Tibial nerve (tissue), 4 donors: ENCODE results near the gene TRDMT1. TPM values are rescaled to one million over a fixed set of nuclear protein-coding genes. Genes with fewer than 3 reads are reported as not detected.

Experiments used
- DNase-seq, 2 donors: peaks; one replicate each; pipeline ENCODE4 v3.0.0-alpha.2; 2019; ENCODE audit warnings: low spot score in 2 of 2
- H3K27ac ChIP-seq, 4 donors: fragments of 200-600 bp; sonication (generic) in 3 of 4; one replicate each; pipeline ENCODE4 v1.5.1; 2017 to 2019; ENCODE audit warnings: mild to moderate bottlenecking in 1 of 4
- H3K27me3 ChIP-seq, 2 donors: fragments of 200-600 bp; sonication (generic) in 1 of 2; one replicate each; pipeline versions ENCODE4 v1.5.1 to v1.6.0; 2017 to 2019
- H3K36me3 ChIP-seq, 3 donors: fragments of 200-600 bp; sonication (generic); one replicate each; pipeline ENCODE4 v1.5.1; 2018 to 2019
- H3K4me1 ChIP-seq, 4 donors: fragments of 200-600 bp; sonication (generic) in 3 of 4; one replicate each; pipeline ENCODE4 v1.5.1; 2017 to 2019
- H3K4me3 ChIP-seq, 4 donors: fragments of 200-600 bp; sonication (generic) in 3 of 4; one replicate each; pipeline ENCODE4 v1.5.1; 2017 to 2019; ENCODE audit warnings: mild to moderate bottlenecking in 1 of 4, moderate library complexity in 1 of 4
- H3K9me3 ChIP-seq, 4 donors: fragments of 200-600 bp; sonication (generic) in 3 of 4; one replicate each; pipeline ENCODE4 v1.5.1; 2017 to 2019
- CTCF ChIP-seq, 5 experiments: fragments of 200-600 bp in 3 of 5; fragments of 450-650 bp in 2 of 5; sonication (generic) in 3 of 5; IDR thresholded peaks; one replicate each; pipeline ENCODE4 v1.5.1; 2016 to 2019; ENCODE audit warnings: antibody characterized with exemption in 5 of 5, mild to moderate bottlenecking in 3 of 5, moderate library complexity in 2 of 5
- EP300 ChIP-seq, 2 donors: sonication (generic); formaldehyde crosslinking; IDR thresholded peaks; one replicate each; pipeline ENCODE4 v1.6.1; 2017; ENCODE audit warnings: antibody characterized with exemption in 2 of 2, mild to moderate bottlenecking in 1 of 2
- POLR2A ChIP-seq, 2 donors: fragments of 450-650 bp; IDR thresholded peaks; one replicate each; pipeline ENCODE4 v1.6.1; 2017; ENCODE audit warnings: antibody characterized with exemption in 2 of 2, mild to moderate bottlenecking in 2 of 2, moderate library complexity in 2 of 2
- WGBS, 2 donors: methylation state at CpG; one replicate each; pipeline ENCODE4 v1.1.5; 2018; 5-methylcytosine and 5-hydroxymethylcytosine counted together
- total RNA-seq, 4 donors: library from RNA; depleted of rRNA; stranded (reverse); fragments of >200 nt; gene quantifications; one replicate each; pipeline ENCODE4 v1.1.0, GENCODE V29; 2016

Gene TRDMT1
- total RNA-seq, 4 donors from 2014 or later = 12.9 to 17.5 (median 16.0) TPM

DNA sequence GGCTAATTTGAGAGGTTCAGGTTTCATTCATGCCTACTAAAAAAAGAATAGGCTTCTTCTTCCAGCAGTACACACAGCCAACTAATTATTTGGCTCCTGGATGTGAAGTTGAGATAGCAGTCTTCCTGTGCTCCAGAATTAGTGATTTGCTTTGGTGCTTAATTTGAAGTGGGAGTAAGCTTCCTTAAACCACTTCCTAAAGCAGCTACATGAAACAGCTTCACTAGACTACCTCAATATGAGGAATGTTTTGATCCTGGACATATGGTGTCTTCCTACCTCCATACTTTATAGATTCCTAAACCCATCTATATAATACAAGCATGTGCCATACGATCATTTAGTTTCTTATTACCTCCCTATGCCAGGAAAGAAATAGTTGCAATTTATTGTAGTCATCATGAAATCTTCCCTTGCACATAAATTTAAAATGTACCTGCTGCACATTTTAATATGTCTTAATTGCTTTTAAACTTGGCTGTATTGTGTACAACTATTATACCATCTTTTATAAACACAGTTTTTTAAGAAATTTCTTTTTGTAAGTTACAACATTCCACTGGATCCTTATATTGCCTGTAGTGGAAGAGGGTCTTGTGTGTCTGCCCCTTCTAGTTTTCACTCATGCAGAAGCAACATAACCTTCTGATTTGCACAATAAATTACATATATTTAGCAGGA is 35.1 kb upstream of the TRDMT1 start:
- peaks cover 16 to 73% (median 30%) of the 10 kb centered on the region in 3 donors for H3K36me3 ChIP-seq
- no peak for DNase-seq
- no peaks in the 10 kb centered on the region for H3K9me3 ChIP-seq
- H3K27ac ChIP-seq = peak overlapping the region; percentile 22 to 100 (median 98)
- WGBS, 2 donors = 21 to 44% methylated on average over 1 of the region's 1 CpG
- TF ChIP-seq EP300 (IDR thresholded peaks at IDR 0.05) = no peak
- TF ChIP-seq CTCF (IDR thresholded peaks at IDR 0.05) = no peak
- H3K27me3 ChIP-seq = no peaks in the 10 kb centered on the region
- peaks cover 0 to 70% (median 37%) of the 10 kb centered on the region in 4 donors for H3K4me1 ChIP-seq
- peak overlapping the region in 2 of 4 donors; percentile 3 to 78 for H3K4me3 ChIP-seq

DNA sequence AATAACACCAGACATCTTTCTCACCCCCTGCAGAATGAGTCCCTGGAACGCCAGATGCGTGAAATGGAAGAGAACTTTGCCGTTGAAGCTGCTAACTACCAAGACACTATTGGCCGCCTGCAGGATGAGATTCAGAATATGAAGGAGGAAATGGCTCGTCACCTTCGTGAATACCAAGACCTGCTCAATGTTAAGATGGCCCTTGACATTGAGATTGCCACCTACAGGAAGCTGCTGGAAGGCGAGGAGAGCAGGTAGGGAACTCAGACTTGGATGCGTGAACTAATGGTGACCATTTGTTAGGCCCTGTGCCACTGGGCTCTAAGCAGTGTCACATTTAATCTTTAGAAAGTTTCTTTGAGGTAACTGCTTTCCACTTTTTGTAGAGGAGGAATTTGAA is 33.7 kb upstream of the TRDMT1 start:
- no peaks in the 10 kb centered on the region for H3K27me3 ChIP-seq
- H3K27ac ChIP-seq = peak overlapping the region; percentile 22 to 100 (median 98)
- peaks cover 0 to 70% (median 37%) of the 10 kb centered on the region in 4 donors for H3K4me1 ChIP-seq
- H3K36me3 ChIP-seq = peaks cover 16 to 85% (median 33%) of the 10 kb centered on the region in 3 donors
- TF ChIP-seq POLR2A (IDR thresholded peaks at IDR 0.05) = no peak
- peak in 1 of 2 donors; percentile 55 for TF ChIP-seq EP300 (IDR thresholded peaks at IDR 0.05)
- peak in 1 of 5 experiments; percentile 12 for TF ChIP-seq CTCF (IDR thresholded peaks at IDR 0.05)
- WGBS, 2 donors = 31 to 35% methylated on average over 8 of the region's 8 CpGs
- peak overlapping the region; percentile 78 to 96 (median 92) for H3K4me3 ChIP-seq
- DNase-seq = no peak
- no peaks in the 10 kb centered on the region for H3K9me3 ChIP-seq

DNA sequence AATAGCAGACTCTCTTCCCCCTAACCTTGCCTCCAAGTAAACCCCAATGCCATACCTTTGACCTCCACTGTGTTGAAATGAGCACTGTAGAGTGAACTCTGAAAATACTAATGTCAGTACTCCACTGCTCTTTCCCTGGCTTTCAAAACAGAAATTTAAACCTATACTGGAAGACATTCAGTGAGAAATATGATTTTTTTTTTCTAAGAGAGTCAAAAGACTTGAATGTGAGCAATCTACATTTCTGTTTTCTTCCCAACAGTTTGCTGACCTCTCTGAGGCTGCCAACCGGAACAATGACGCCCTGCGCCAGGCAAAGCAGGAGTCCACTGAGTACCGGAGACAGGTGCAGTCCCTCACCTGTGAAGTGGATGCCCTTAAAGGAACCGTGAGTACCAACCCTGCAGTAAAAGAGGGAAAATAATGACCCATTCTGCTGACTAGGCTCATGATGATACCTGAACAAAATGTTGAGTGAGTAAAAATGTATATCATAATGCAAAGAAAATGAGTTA is 33.0 kb upstream of the TRDMT1 start:
- Histone ChIP-seq H3K9me3 (no peaks in the 10 kb centered on the region), H3K27me3 (no peaks in the 10 kb centered on the region), H3K4me3 (peak overlapping the region; percentile 78 to 96 (median 92)), H3K36me3 (peaks cover 16 to 88% (median 34%) of the 10 kb centered on the region in 3 donors), H3K4me1 (peaks cover 0 to 70% (median 37%) of the 10 kb centered on the region in 4 donors), H3K27ac (peak overlapping the region; percentile 95 to 100 (median 98))
- no peak for TF ChIP-seq EP300 (IDR thresholded peaks at IDR 0.05)
- no peak for TF ChIP-seq CTCF (IDR thresholded peaks at IDR 0.05)
- no peak for TF ChIP-seq POLR2A (IDR thresholded peaks at IDR 0.05)
- 39 to 42% methylated on average over 5 of the region's 5 CpGs for WGBS, 2 donors
- DNase-seq = no peak

GRCh38 chr10:17233286-17233991 is 32.0 kb upstream of the TRDMT1 start:
- H3K36me3 ChIP-seq = peaks cover 16 to 90% (median 34%) of the 10 kb centered on the region in 3 donors
- TF ChIP-seq CTCF (IDR thresholded peaks at IDR 0.05) (no peak), EP300 (IDR thresholded peaks at IDR 0.05) (peak; percentile 34 to 85), POLR2A (IDR thresholded peaks at IDR 0.05) (no peak)
- peak overlapping the region; percentile 95 to 100 (median 98) for H3K27ac ChIP-seq
- H3K4me3 ChIP-seq = peak overlapping the region; percentile 78 to 96 (median 92)
- no peak for DNase-seq
- WGBS, 2 donors = 20 to 26% methylated on average over 14 of the region's 14 CpGs
- peaks cover 0 to 64% (median 32%) of the 10 kb centered on the region in 4 donors for H3K4me1 ChIP-seq
- H3K27me3 ChIP-seq = no peaks in the 10 kb centered on the region
- no peaks in the 10 kb centered on the region for H3K9me3 ChIP-seq
